ENCODE data around the gene SYT15B.
"Not testable (repeated sequence)": the region's sequence is repeated elsewhere in the genome, so short reads cannot be mapped to it uniquely, and the experiment has no call there.

SYT15B gene

GRCh38 chr10:47763554-47764175 lies at the start of gene SYT15B:
Gene SYT15B (minus strand): TSS chr10:47763592. CDS start chr10:47762640, 952 bp downstream.
- DNase-seq = not testable (repeated sequence)

GRCh38 chr10:47779590-47779989 lies 16.2 kb upstream of the SYT15B start:
- DNase-seq = not testable (repeated sequence)

DNA sequence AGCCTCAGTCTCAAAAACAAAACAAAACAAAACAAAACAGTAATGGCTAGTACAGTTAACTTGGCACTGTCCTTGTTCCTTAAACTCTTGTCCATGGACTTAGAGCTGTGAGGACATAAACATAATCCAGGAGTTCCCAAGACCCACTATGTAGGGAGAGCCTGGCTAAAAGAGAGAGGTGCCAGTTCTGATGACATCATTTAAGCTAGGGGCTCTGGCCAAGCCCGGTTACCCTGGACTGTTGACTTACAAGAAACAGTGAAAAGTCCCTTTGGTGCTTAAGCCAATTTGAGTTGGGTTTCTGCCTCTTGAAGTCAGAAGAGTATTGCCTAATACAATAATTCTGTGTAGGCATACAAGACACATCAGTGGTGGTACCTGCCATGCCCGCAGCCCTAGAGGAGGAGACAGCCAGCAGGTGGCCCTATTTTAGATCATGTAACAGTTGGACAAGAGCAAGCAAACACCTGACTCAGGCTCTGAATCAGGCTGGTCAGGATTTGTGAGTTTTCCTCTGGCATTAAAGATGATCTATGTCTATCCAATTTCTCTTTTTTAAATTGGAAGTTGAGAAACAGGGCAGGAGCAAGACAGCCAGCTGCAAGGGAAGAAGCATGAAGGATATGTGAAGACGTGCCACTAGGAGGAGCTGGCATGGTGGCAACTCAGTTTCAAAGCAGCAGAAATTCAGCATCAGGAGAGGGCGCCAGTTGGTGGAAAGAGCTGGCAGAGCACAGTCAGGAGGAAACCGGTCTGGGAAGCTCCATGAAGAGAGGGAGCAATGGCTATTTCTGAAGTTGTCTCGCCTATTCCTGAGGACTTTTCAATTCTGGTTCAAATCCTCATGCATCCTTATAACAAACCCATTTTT lies 12.2 kb upstream of the SYT15B start:
- DNase-seq = not testable (repeated sequence)

DNA sequence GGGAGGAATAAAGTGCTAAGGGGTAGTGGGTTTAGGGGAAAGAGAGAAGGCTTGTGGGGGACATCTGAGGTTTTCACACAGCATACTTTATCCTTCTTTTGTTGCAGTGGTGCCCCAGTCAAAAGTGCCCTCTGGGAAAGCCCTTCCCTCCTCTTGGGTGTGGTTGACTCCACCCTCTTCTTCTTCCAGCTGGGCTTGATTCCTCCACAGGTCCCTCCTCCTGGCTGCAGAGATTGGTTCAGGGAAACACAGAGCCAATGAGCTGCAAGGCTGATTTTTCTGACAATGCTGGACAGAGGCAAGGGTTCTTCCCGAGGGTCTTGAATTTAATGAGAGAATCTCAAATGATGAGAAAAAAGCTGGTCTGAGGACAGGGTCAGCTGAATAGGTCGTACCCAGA lies 7.4 kb upstream of the SYT15B start:
- DNase-seq = not testable (repeated sequence)

- DNase-seq = not testable (repeated sequence)
These were observed 5.3 kb upstream of the SYT15B start for GRCh38 chr10:47768578-47769115.

- not testable (repeated sequence) for DNase-seq
These were observed 4.7 kb upstream of the SYT15B start for GRCh38 chr10:47768085-47768484.

DNA sequence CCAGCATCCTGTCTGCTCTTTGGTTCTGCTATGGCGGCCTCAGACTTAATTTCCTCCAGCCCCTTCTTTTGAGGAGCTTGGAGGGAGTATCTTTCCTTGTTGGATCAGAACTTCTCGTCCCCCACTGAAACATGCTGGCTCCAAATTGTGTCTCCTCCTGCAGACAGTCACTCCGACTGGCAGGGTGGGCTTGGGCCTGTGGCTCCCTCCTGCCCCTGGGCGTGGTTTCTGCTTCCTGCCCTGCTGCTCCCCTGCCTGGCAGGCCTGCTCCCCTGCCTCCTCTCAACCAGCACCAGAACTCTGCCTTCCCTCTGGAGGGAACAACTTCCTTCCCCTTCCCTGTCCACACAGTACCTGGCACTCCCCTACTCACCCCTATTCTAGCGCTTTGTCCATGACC lies 3.8 kb upstream of the SYT15B start:
- DNase-seq = not testable (repeated sequence)

GRCh38 chr10:47765232-47765631 lies 1.8 kb upstream of the SYT15B start:
- not testable (repeated sequence) for DNase-seq

DNA sequence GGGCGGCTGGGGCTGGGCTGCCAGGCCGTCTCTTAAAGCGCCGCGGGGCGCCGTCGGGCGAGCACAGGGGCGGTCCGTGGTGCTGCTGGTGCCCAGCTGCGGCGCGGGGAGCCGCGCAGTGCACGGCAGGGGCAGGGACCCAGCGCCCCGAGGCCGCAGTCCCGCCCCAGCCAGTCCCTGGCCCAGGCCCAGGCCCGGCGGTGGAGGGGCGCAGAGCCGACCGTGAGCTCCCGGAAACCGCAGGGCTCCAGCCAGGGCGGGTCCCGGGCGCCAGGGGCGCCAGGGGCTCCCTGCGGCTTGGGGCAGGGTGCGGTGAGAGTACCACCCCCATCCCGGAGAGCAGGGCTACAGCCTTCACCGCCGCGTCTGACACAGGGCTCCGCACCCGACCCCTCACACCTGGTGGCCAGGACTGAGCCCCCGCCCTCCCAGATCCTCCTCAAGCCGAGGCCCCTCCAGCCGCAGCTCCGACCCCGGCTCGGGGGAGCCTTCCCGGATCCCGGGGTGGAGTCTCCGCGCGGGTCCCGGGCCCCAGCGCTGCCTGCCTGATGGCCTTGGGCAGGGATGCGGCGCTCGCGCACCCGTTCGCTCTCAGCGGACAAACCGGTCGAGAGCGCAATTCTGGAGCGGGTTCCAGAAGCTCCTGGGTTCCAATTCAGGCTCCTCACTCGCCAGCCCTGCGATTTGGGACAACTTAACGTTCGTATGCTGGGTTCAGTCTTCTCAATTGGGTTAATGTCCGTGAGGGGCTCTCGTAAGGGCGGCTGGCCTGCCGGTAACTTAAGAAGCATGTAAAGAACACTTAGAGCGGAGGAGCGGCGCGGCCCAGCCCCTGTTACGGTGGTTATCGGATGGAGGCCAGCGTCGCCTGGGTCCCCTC lies 478 bp downstream of the SYT15B start:
- not testable (repeated sequence) for DNase-seq

GRCh38 chr10:47758855-47759254 lies 4.5 kb downstream of the SYT15B start:
- not testable (repeated sequence) for DNase-seq

- not testable (repeated sequence) for DNase-seq
These were observed 7.2 kb downstream of the SYT15B start for GRCh38 chr10:47756169-47756568.

DNA sequence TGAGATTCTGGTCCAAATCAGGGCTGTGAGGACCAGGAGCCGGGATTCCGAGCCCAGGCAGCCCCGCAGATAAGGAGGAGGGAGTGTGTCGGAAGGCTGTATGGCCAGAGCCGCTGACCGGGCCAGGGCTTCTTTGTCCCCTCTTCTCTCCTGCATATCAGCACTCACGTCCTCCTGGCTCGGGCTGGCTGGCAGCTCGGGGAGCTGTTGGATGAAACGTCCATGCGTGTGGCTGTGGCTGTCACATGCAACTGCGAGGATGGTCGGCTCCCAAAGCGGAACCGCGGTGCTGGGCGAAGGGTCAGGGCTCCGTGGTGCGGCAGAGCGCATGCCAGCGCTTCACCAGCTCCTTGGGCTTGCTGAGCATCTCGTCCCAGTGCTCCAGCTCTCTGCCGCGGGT lies 9.5 kb downstream of the SYT15B start:
- DNase-seq = not testable (repeated sequence)

- not testable (repeated sequence) for DNase-seq
These were observed 10.2 kb downstream of the SYT15B start for GRCh38 chr10:47753176-47753575.

GRCh38 chr10:47751821-47752220 lies 11.6 kb downstream of the SYT15B start:
- not testable (repeated sequence) for DNase-seq

DNA sequence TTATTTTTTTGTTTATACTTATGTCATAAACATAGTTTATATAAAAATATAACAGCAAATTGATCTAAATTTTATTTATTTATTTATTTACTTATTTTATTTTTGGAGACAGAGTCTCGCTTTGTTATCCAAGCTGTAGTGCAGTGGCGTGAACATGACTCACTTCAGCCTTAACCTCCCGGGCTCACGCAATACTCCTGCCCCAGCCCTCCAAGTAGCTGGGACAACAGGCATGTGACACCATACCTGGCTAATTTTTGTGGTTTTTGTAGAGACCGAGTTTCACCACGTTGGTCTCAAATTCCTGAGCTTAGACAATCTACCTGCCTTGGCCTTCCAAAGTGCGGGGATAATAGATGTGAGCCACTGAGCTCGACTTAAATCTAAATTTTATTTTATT lies 13.0 kb downstream of the SYT15B start:
- not testable (repeated sequence) for DNase-seq

DNA sequence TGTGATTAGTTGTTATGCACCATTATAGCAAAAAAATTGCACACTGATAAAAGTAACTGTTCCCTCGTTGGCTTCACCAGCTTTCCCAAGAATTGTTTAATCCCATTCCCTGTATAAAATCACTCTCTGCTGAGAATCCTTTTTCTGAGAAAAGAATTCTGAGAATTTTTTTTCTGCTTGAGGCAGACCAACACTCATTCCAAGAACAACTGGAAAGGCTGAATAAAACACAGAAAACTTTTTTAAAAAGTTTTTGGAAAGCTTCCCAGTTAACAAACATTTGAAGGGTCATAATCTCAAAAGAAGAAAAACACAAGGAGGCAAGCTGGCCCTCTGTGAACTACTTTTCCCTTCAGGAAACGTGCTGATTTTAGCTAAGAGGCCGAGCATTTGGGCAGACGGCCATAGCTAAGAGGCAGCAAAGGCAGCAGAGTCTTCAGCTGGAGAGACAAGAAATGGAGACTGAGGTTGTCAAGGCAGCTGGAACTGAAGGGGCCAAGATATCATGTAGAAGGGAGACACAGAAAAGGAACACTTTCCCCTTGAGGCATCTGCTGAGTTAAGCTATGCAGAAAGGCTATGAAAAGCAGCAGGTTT lies 16.5 kb downstream of the SYT15B start:
- DNase-seq = not testable (repeated sequence)

- DNase-seq = not testable (repeated sequence)
These were observed 18.5 kb downstream of the SYT15B start for GRCh38 chr10:47744881-47745280.

DNA sequence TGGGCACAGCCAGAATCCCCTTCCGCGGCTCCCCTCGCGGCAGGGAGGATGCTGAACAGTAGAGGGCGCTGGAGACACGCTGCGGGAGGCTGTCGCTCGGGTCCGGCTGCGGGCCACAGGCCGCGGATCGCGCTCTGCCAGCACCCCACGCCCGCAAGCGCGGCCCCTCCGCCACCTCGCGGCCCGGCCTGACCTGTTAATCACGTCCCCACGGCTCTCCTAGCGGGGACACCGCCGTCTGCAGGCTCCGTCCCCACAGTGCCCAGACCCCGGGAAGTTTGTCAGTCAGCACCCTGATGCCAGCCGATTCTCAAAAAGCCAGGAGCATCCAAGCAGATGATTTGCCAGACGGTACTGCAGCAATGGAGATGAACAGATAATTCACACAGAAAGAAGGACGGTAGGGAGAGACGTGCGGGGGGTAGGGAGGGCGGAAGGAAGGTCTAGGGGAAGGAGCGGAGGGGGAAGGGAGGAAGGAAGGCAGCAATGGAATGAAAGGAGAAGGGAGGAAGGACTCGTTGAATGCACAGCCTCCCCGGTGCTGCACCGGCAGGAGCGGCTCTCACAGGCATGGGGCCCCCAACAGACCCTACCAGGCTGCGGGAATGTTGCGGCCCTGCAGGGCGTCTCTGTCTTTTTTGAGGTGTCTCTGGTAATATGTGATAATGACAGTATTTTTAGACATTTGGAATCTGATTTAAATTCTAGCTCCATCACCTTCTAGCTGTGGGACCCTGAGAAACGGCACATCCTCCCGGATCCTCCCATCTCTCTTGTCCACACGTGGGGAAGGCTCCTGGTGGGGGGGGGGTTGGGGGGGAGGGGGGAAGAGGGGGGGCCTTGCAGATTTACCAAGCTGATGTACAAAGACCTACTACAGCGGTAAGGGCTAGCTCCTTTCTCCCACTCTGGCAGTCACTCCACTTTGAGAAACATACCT lies 19.5 kb downstream of the SYT15B start:
- DNase-seq = not testable (repeated sequence)

- DNase-seq = not testable (repeated sequence)
These were observed 22.5 kb downstream of the SYT15B start for GRCh38 chr10:47740868-47741267.

- not testable (repeated sequence) for DNase-seq
These were observed 32.5 kb downstream of the SYT15B start for GRCh38 chr10:47730911-47731310.

- not testable (repeated sequence) for DNase-seq
These were observed 37.7 kb downstream of the SYT15B start for GRCh38 chr10:47725740-47726139.
